ENCODE data around the gene RGS6.

Gene RGS6

GRCh38 chr14:72183631-72184030 lies 251.4 kb downstream of the RGS6 start:
- no peak for DNase-seq (ENCODE audit: low spot score)
- in situ Hi-C loops (cut with MboI; ENCODE audit: low pct_unique_long_range_greater_than_20kb, low sequenced_read_pairs, unreplicated experiment) = no loop called here
- TF ChIP-seq CTCF (IDR thresholded peaks at IDR 0.05; ENCODE audit: extremely low read depth, insufficient read depth, missing control alignments) = no peak

- in situ Hi-C loops (cut with MboI; ENCODE audit: low pct_unique_long_range_greater_than_20kb, low sequenced_read_pairs, unreplicated experiment) = no loop called here
- TF ChIP-seq CTCF (IDR thresholded peaks at IDR 0.05; ENCODE audit: extremely low read depth, insufficient read depth, missing control alignments) = no peak
- no peak for DNase-seq (ENCODE audit: low spot score)
Observed at GRCh38 chr14:72186523-72186922, 254.3 kb downstream of the RGS6 start.

GRCh38 chr14:72196237-72197015 lies 264.2 kb downstream of the RGS6 start:
- TF ChIP-seq CTCF (IDR thresholded peaks at IDR 0.05; ENCODE audit: extremely low read depth, insufficient read depth, missing control alignments) = no peak
- in situ Hi-C loops (cut with MboI; ENCODE audit: low pct_unique_long_range_greater_than_20kb, low sequenced_read_pairs, unreplicated experiment) = no loop called here
- DNase-seq (ENCODE audit: low spot score) = no peak

GRCh38 chr14:72201645-72202044 lies 269.4 kb downstream of the RGS6 start:
- in situ Hi-C loops (cut with MboI; ENCODE audit: low pct_unique_long_range_greater_than_20kb, low sequenced_read_pairs, unreplicated experiment) = no loop called here
- DNase-seq (ENCODE audit: low spot score) = no peak
- no peak for TF ChIP-seq CTCF (IDR thresholded peaks at IDR 0.05; ENCODE audit: extremely low read depth, insufficient read depth, missing control alignments)

- in situ Hi-C loops (cut with MboI; ENCODE audit: low pct_unique_long_range_greater_than_20kb, low sequenced_read_pairs, unreplicated experiment) = no loop called here
- DNase-seq (ENCODE audit: low spot score) = no peak
- TF ChIP-seq CTCF (IDR thresholded peaks at IDR 0.05; ENCODE audit: extremely low read depth, insufficient read depth, missing control alignments) = no peak
Observed at GRCh38 chr14:72213424-72213823, 281.2 kb downstream of the RGS6 start.

- in situ Hi-C loops (cut with MboI; ENCODE audit: low pct_unique_long_range_greater_than_20kb, low sequenced_read_pairs, unreplicated experiment) = no loop called here
- no peak for DNase-seq (ENCODE audit: low spot score)
- TF ChIP-seq CTCF (IDR thresholded peaks at IDR 0.05; ENCODE audit: extremely low read depth, insufficient read depth, missing control alignments) = no peak
Observed at GRCh38 chr14:72215080-72215479, 282.9 kb downstream of the RGS6 start.

All from GM13977 (cell line).